Fibroblast of lung (primary cell): ENCODE results near the gene FAM53B. TPM values are rescaled to one million over a fixed set of nuclear protein-coding genes. Genes with fewer than 3 reads are reported as not detected.

Experiments used
- DNase-seq, 2 donors: peaks; one replicate each; pipeline versions ENCODE4 v3.0.0 to v3.0.0-alpha.2; 2010; ENCODE audit warnings: low read depth in 2 of 2
- H2AFZ ChIP-seq: 2 replicates; pipeline ENCODE4 v1.5.1; 2012; ENCODE audit warnings: low read length, control low read depth, inconsistent platforms
- H3K27ac ChIP-seq: 2 replicates; pipeline ENCODE4 v1.5.1; 2011; ENCODE audit warnings: low read length, control low read depth; ENCODE audit not compliant: insufficient read depth
- H3K27me3 ChIP-seq: 2 replicates; pipeline ENCODE4 v1.5.1; 2011; ENCODE audit warnings: mild to moderate bottlenecking, low read length; ENCODE audit not compliant: control insufficient read depth, insufficient read depth
- H3K36me3 ChIP-seq: 2 replicates; pipeline ENCODE4 v1.5.1; 2011; ENCODE audit warnings: low read length; ENCODE audit not compliant: control insufficient read depth, insufficient read depth
- H3K4me1 ChIP-seq: 2 replicates; pipeline ENCODE4 v1.5.1; 2011; ENCODE audit warnings: low read length; ENCODE audit not compliant: control insufficient read depth, insufficient read depth; ENCODE audit errors: extremely low read depth
- H3K4me2 ChIP-seq: 2 replicates; pipeline ENCODE4 v1.5.1; 2011; ENCODE audit warnings: low read length, control low read depth; ENCODE audit not compliant: insufficient read depth; ENCODE audit errors: extremely low read depth
- H3K4me3 ChIP-seq, 4 experiments: fragments of 200-600 bp in 1 of 4; sonication (generic) in 1 of 4; replicated peaks in 1 of 4; 2 replicates each; pipeline ENCODE4 v1.5.1; 2011 to 2016; ENCODE audit warnings: low read length in 4 of 4, low read depth in 3 of 4, mild to moderate bottlenecking in 3 of 4, control low read depth in 2 of 4, inconsistent platforms in 1 of 4, mixed read lengths in 1 of 4; ENCODE audit not compliant: insufficient read depth in 1 of 4; ENCODE audit errors: control extremely low read depth in 1 of 4
- H3K79me2 ChIP-seq: 2 replicates; pipeline ENCODE4 v1.5.1; 2012; ENCODE audit warnings: mild to moderate bottlenecking, low read length, inconsistent platforms; ENCODE audit not compliant: control insufficient read depth, insufficient read depth
- H3K9ac ChIP-seq: 2 replicates; pipeline ENCODE4 v1.5.1; 2011; ENCODE audit warnings: mild to moderate bottlenecking, low read length, control low read depth; ENCODE audit not compliant: insufficient read depth
- H3K9me3 ChIP-seq: 2 replicates; pipeline ENCODE4 v1.5.1; 2012; ENCODE audit warnings: low read depth, low read length; ENCODE audit not compliant: control insufficient read depth, insufficient read depth
- H4K20me1 ChIP-seq: 2 replicates; pipeline ENCODE4 v1.5.1; 2011; ENCODE audit warnings: low read length; ENCODE audit not compliant: control insufficient read depth, insufficient read depth; ENCODE audit errors: extremely low read depth
- CTCF ChIP-seq, 2 donors: IDR thresholded peaks in 1 of 2; conservative IDR thresholded peaks in 1 of 2; 1 replicate in 1 of 2; 2 replicates in 1 of 2; pipeline ENCODE4 v1.5.1; 2011 to 2012; ENCODE audit warnings: low read length in 2 of 2, control low read depth in 1 of 2, inconsistent platforms in 1 of 2, low read depth in 1 of 2, mild to moderate bottlenecking in 1 of 2
- EZH2 ChIP-seq: IDR thresholded peaks from 2 replicates; pipeline ENCODE4 v1.5.1; 2012; ENCODE audit warnings: low read length, control low read depth, mild to moderate bottlenecking; ENCODE audit errors: missing control alignments
- polyA plus RNA-seq, 2 donors: library from polyadenylated mRNA; depleted of rRNA in 1 of 2; stranded (reverse) in 1 of 2; unstranded in 1 of 2; fragments of >200 nt; gene quantifications; 2 replicates each; pipeline ENCODE4 v1.2.1, GENCODE V29; 2011 to 2012; ENCODE audit warnings: missing spikeins in 1 of 2
- total RNA-seq: library from RNA; depleted of rRNA; stranded (reverse); fragments of >200 nt; gene quantifications from 2 replicates; pipeline ENCODE4 v1.2.1, GENCODE V29; 2014

Gene FAM53B
- total and polyA plus RNA-seq, 2 donors (not counting 1 experiment from before 2014, with no cell fraction given): 2.2 to 11.7 TPM

GRCh38 chr10:124717041-124717757 is 27.0 kb downstream of the FAM53B start:
- no peak for DNase-seq
- Histone ChIP-seq H2AFZ (no peak overlapping the region), H3K4me3 (no peak overlapping the region), H3K79me2 (no peaks in the 10 kb centered on the region), H3K27ac (no peak overlapping the region), H3K27me3 (no peaks in the 10 kb centered on the region), H3K4me1 (peaks cover 5% of the 10 kb centered on the region), H3K9me3 (no peaks in the 10 kb centered on the region), H3K4me2 (no peak overlapping the region), H3K36me3 (no peaks in the 10 kb centered on the region), H4K20me1 (peaks cover 1% of the 10 kb centered on the region), H3K9ac (no peak overlapping the region)
- TF ChIP-seq EZH2 (no peak), CTCF (conservative IDR thresholded peaks at IDR 0.05 in 1 of 2, IDR thresholded peaks at IDR 0.05 in 1 of 2; ENCODE audit: low read depth in 1 of 2, low read length in 2 of 2) (no peak)

- TF ChIP-seq CTCF (conservative IDR thresholded peaks at IDR 0.05 in 1 of 2, IDR thresholded peaks at IDR 0.05 in 1 of 2; ENCODE audit: low read depth in 1 of 2, low read length in 2 of 2) (no peak), EZH2 (no peak)
- Histone ChIP-seq H3K27me3 (no peaks in the 10 kb centered on the region), H3K4me3 (no peak overlapping the region), H3K9me3 (no peaks in the 10 kb centered on the region), H2AFZ (no peak overlapping the region), H3K79me2 (no peaks in the 10 kb centered on the region), H4K20me1 (no peaks in the 10 kb centered on the region), H3K36me3 (no peaks in the 10 kb centered on the region), H3K9ac (no peak overlapping the region), H3K4me1 (peaks cover 5% of the 10 kb centered on the region), H3K27ac (no peak overlapping the region), H3K4me2 (no peak overlapping the region)
- DNase-seq: no peak
Observed at GRCh38 chr10:124716369-124716768, 27.8 kb downstream of the FAM53B start.

- no peaks in the 10 kb centered on the region for H3K79me2 ChIP-seq
- peaks cover 5% of the 10 kb centered on the region for H3K4me1 ChIP-seq
- no peak overlapping the region for H3K9ac ChIP-seq
- H3K36me3 ChIP-seq: no peaks in the 10 kb centered on the region
- H3K4me2 ChIP-seq: no peak overlapping the region
- H3K9me3 ChIP-seq: no peaks in the 10 kb centered on the region
- no peak overlapping the region for H2AFZ ChIP-seq
- TF ChIP-seq EZH2 (no peak), CTCF (conservative IDR thresholded peaks at IDR 0.05 in 1 of 2, IDR thresholded peaks at IDR 0.05 in 1 of 2; ENCODE audit: low read depth in 1 of 2, low read length in 2 of 2) (no peak)
- DNase-seq: no peak
- no peak overlapping the region for H3K27ac ChIP-seq
- no peaks in the 10 kb centered on the region for H4K20me1 ChIP-seq
- no peaks in the 10 kb centered on the region for H3K27me3 ChIP-seq
- no peak overlapping the region for H3K4me3 ChIP-seq
Observed at GRCh38 chr10:124715439-124715838, 28.7 kb downstream of the FAM53B start.
